Activated CD8-positive, alpha-beta T cell treated with anti-CD3 and anti-CD28 coated beads, Interleukin-2, amount 10 ng/mL, durations not matched to agents 7 days and 5 days (primary cell): Measurements from ENCODE around the gene TMBIM6. TPM values are rescaled to one million over a fixed set of nuclear protein-coding genes. Genes with fewer than 3 reads are reported as not detected.

Experiments
- ATAC-seq: fragments of 150-1000 bp; cut with Tn5 transposase; one replicate; pipeline ENCODE4 v1.10.0; 2021; ENCODE audit warnings: moderate library complexity
- CTCF ChIA-PET: fragments of 350-600 bp; sonication (Branson Sonifier 250); formaldehyde crosslinking; loops from one replicate; lab custom pipeline; 2021; ENCODE audit warnings: antibody characterized with exemption; lab: Charles Lee
- POLR2A ChIA-PET: fragments of 350-600 bp; sonication (Branson Sonifier 250); formaldehyde crosslinking; loops from one replicate; lab custom pipeline; 2021; ENCODE audit warnings: antibody characterized with exemption; lab: Charles Lee
- DNase-seq: peaks from one replicate; pipeline ENCODE4 v3.0.0-alpha.2; 2020
- H3K27ac Mint-ChIP-seq: one replicate; pipeline ENCODE4 v1.8.0; 2021; ENCODE audit warnings: mild to moderate bottlenecking, mixed read lengths
- H3K27me3 Mint-ChIP-seq: one replicate; pipeline ENCODE4 v1.8.0; 2021; ENCODE audit warnings: low read depth, mixed read lengths
- H3K36me3 Mint-ChIP-seq: one replicate; pipeline ENCODE4 v1.8.0; 2021; ENCODE audit warnings: low read depth, mixed read lengths
- H3K4me1 Mint-ChIP-seq: one replicate; pipeline ENCODE4 v1.8.0; 2021; ENCODE audit warnings: low read depth, mixed read lengths
- H3K4me3 Mint-ChIP-seq: one replicate; pipeline ENCODE4 v1.8.0; 2021; ENCODE audit warnings: mild to moderate bottlenecking, mixed read lengths
- H3K9me3 Mint-ChIP-seq: one replicate; pipeline ENCODE4 v1.8.0; 2022; ENCODE audit warnings: mixed read lengths; ENCODE audit not compliant: insufficient read depth
- total RNA-seq, 2 experiments: library from RNA; stranded (reverse); gene quantifications; one replicate each; pipeline ENCODE4 v1.2.3, GENCODE V29; 2021

The TMBIM6 gene
- total RNA-seq, 2 experiments from 2014 or later: 420 TPM

- POLR2A ChIA-PET: interaction anchor here (2.0 kb wide), 1 partner anchor 46 kb away, joined by 5 read pairs; the partner anchor contains the start of gene BCDIN3D
- Mint-ChIP-seq H3K4me3 (no peak overlapping the region), H3K9me3 (no peaks in the 10 kb centered on the region), H3K4me1 (peaks cover 2% of the 10 kb centered on the region), H3K36me3 (no peaks in the 10 kb centered on the region), H3K27ac (no peak overlapping the region), H3K27me3 (no peaks in the 10 kb centered on the region)
- ATAC-seq: no peak
- DNase-seq: no peak
- CTCF ChIA-PET: interaction anchor here (1.3 to 3.4 kb wide), 2 partner anchors 19 to 20 kb away, joined by 6 to 13 read pairs; no protein-coding TSS in a partner anchor
Measured at GRCh38 chr12:49797449-49797776, 56.1 kb downstream of the TMBIM6 start.

- H3K9me3 Mint-ChIP-seq: no peaks in the 10 kb centered on the region
- H3K27me3 Mint-ChIP-seq: no peaks in the 10 kb centered on the region
- ChIA-PET CTCF (interaction anchor here (0.5 to 2.6 kb wide), 5 partner anchors 20 to 432 kb away, joined by 3 to 10 read pairs (median 3); partner anchors contain the start of genes NCKAP5L and TMBIM6), POLR2A (interaction anchor here (2.0 kb wide), 1 partner anchor 45 kb away, joined by 5 read pairs; the partner anchor contains the start of gene BCDIN3D)
- no peak overlapping the region for H3K27ac Mint-ChIP-seq
- H3K4me3 Mint-ChIP-seq: no peak overlapping the region
- DNase-seq: no peak
- H3K4me1 Mint-ChIP-seq: peaks cover 2% of the 10 kb centered on the region
- no peak for ATAC-seq
- no peaks in the 10 kb centered on the region for H3K36me3 Mint-ChIP-seq
Measured at GRCh38 chr12:49798248-49798647, 56.9 kb downstream of the TMBIM6 start.

- ATAC-seq (no peak), DNase-seq (no peak)
- Mint-ChIP-seq H3K27ac (no peak overlapping the region), H3K4me1 (peaks cover 2% of the 10 kb centered on the region), H3K36me3 (no peaks in the 10 kb centered on the region), H3K9me3 (no peaks in the 10 kb centered on the region), H3K4me3 (no peak overlapping the region), H3K27me3 (no peaks in the 10 kb centered on the region)
- ChIA-PET CTCF (interaction anchor here (1.0 to 2.6 kb wide), 5 partner anchors 21 to 58 kb away, joined by 3 to 10 read pairs (median 6); partner anchors contain the start of genes NCKAP5L and TMBIM6), POLR2A (no interaction called here)
Measured at GRCh38 chr12:49798934-49799333, 57.6 kb downstream of the TMBIM6 start.

- Mint-ChIP-seq H3K27me3 (no peaks in the 10 kb centered on the region), H3K9me3 (no peaks in the 10 kb centered on the region), H3K4me3 (no peak overlapping the region), H3K36me3 (no peaks in the 10 kb centered on the region), H3K4me1 (no peaks in the 10 kb centered on the region), H3K27ac (no peak overlapping the region)
- POLR2A ChIA-PET: interaction anchor here (1.2 kb wide), 1 partner anchor 42 kb away, joined by 3 read pairs; the partner anchor contains the start of gene BCDIN3D
- ATAC-seq: no peak
- DNase-seq: no peak
- CTCF ChIA-PET: interaction anchor here (1.1 to 2.9 kb wide), 4 partner anchors 22 to 59 kb away, joined by 3 to 13 read pairs (median 8); partner anchors contain the start of gene TMBIM6
Measured at GRCh38 chr12:49800421-49801140, 59.2 kb downstream of the TMBIM6 start.

GRCh38 chr12:49801141-49802063 is 60.0 kb downstream of the TMBIM6 start:
- CTCF ChIA-PET: interaction anchor here (1.1 to 2.9 kb wide), 3 partner anchors 23 to 60 kb away, joined by 3 to 13 read pairs (median 6); partner anchors contain the start of gene TMBIM6
- Mint-ChIP-seq H3K27me3 (no peaks in the 10 kb centered on the region), H3K4me3 (no peak overlapping the region), H3K27ac (no peak overlapping the region), H3K4me1 (no peaks in the 10 kb centered on the region), H3K9me3 (no peaks in the 10 kb centered on the region), H3K36me3 (no peaks in the 10 kb centered on the region)
- POLR2A ChIA-PET: interaction anchor here (1.2 kb wide), 1 partner anchor 41 kb away, joined by 3 read pairs; the partner anchor contains the start of gene BCDIN3D
- no peak for ATAC-seq
- no peak for DNase-seq

- Mint-ChIP-seq H3K27ac (no peak overlapping the region), H3K27me3 (no peaks in the 10 kb centered on the region), H3K4me1 (no peaks in the 10 kb centered on the region), H3K36me3 (no peaks in the 10 kb centered on the region), H3K9me3 (no peaks in the 10 kb centered on the region), H3K4me3 (no peak overlapping the region)
- ChIA-PET CTCF (interaction anchor here (1.8 to 2.5 kb wide), 2 partner anchors 26 to 41 kb away, joined by 3 to 17 read pairs; no protein-coding TSS in a partner anchor), POLR2A (no interaction called here)
- DNase-seq (no peak), ATAC-seq (no peak)
Measured at GRCh38 chr12:49803693-49804450, 62.5 kb downstream of the TMBIM6 start.

- H3K9me3 Mint-ChIP-seq: no peaks in the 10 kb centered on the region
- no peak for ATAC-seq
- H3K27me3 Mint-ChIP-seq: no peaks in the 10 kb centered on the region
- DNase-seq: no peak
- no peaks in the 10 kb centered on the region for H3K36me3 Mint-ChIP-seq
- H3K27ac Mint-ChIP-seq: no peak overlapping the region
- CTCF ChIA-PET: interaction anchor here (0.9 to 2.5 kb wide), 4 partner anchors 19 to 159 kb away, joined by 3 to 17 read pairs (median 3); no protein-coding TSS in a partner anchor
- no peaks in the 10 kb centered on the region for H3K4me1 Mint-ChIP-seq
- POLR2A ChIA-PET: no interaction called here
- H3K4me3 Mint-ChIP-seq: no peak overlapping the region
Measured at GRCh38 chr12:49804821-49805220, 63.5 kb downstream of the TMBIM6 start.

- ATAC-seq (no peak), DNase-seq (no peak)
- no peaks in the 10 kb centered on the region for H3K27me3 Mint-ChIP-seq
- ChIA-PET POLR2A (no interaction called here), CTCF (interaction anchor here (0.9 to 2.5 kb wide), 3 partner anchors 19 to 160 kb away, joined by 3 to 17 read pairs (median 3); no protein-coding TSS in a partner anchor)
- no peaks in the 10 kb centered on the region for H3K36me3 Mint-ChIP-seq
- no peak overlapping the region for H3K4me3 Mint-ChIP-seq
- H3K4me1 Mint-ChIP-seq: no peaks in the 10 kb centered on the region
- H3K9me3 Mint-ChIP-seq: no peaks in the 10 kb centered on the region
- no peak overlapping the region for H3K27ac Mint-ChIP-seq
Measured at GRCh38 chr12:49805409-49805808, 64.1 kb downstream of the TMBIM6 start.

GRCh38 chr12:49806321-49806813 is 65.0 kb downstream of the TMBIM6 start:
- ChIA-PET CTCF (no interaction called here), POLR2A (no interaction called here)
- no peaks in the 10 kb centered on the region for H3K4me1 Mint-ChIP-seq
- DNase-seq (no peak), ATAC-seq (no peak)
- no peak overlapping the region for H3K4me3 Mint-ChIP-seq
- no peaks in the 10 kb centered on the region for H3K9me3 Mint-ChIP-seq
- H3K36me3 Mint-ChIP-seq: no peaks in the 10 kb centered on the region
- H3K27me3 Mint-ChIP-seq: no peaks in the 10 kb centered on the region
- no peak overlapping the region for H3K27ac Mint-ChIP-seq

- POLR2A ChIA-PET: no interaction called here
- no peak for DNase-seq
- Mint-ChIP-seq H3K4me1 (peaks cover 5% of the 10 kb centered on the region), H3K9me3 (no peaks in the 10 kb centered on the region), H3K4me3 (no peak overlapping the region), H3K27me3 (no peaks in the 10 kb centered on the region), H3K27ac (no peak overlapping the region), H3K36me3 (no peaks in the 10 kb centered on the region)
- CTCF ChIA-PET: no interaction called here
- ATAC-seq: no peak
Measured at GRCh38 chr12:49806877-49807276, 65.5 kb downstream of the TMBIM6 start.
